Measurements from ENCODE around the gene KIRREL3.

The KIRREL3 gene

GRCh38 chr11:126628450-126628789 is 372.1 kb downstream of the KIRREL3 start:
- Histone ChIP-seq H3K36me3 (replicated peaks; ENCODE audit: low read depth, low read length) (no peaks in the 10 kb centered on the region), H3K4me1 (ENCODE audit: low read length) (no peaks in the 10 kb centered on the region), H3K27ac (ENCODE audit: low read length) (no peak overlapping the region), H3K9ac (ENCODE audit: low read length) (no peak overlapping the region), H3K27me3 (ENCODE audit: low read depth, low read length) (peaks cover 37% of the 10 kb centered on the region), H2AFZ (ENCODE audit: low read depth, low read length) (no peak overlapping the region), H3K4me3 (ENCODE audit: low read length) (no peak overlapping the region), H3K79me2 (ENCODE audit: low read length) (no peaks in the 10 kb centered on the region), H3K9me3 (ENCODE audit: insufficient read depth, low read length) (no peaks in the 10 kb centered on the region), H4K20me1 (ENCODE audit: insufficient read depth, low read length) (no peaks in the 10 kb centered on the region), H3K4me2 (ENCODE audit: low read length) (no peak overlapping the region)
- TF ChIP-seq CTCF (IDR thresholded peaks at IDR 0.05; ENCODE audit: low read depth, low read length) (no peak), EZH2phosphoT487 (IDR thresholded peaks at IDR 0.05; ENCODE audit: low read depth) (no peak)

GRCh38 chr11:126627421-126627820 is 373.1 kb downstream of the KIRREL3 start:
- H3K27ac ChIP-seq (ENCODE audit: low read length): no peak overlapping the region
- H3K4me3 ChIP-seq (ENCODE audit: low read length): no peak overlapping the region
- H3K9me3 ChIP-seq (ENCODE audit: insufficient read depth, low read length): no peaks in the 10 kb centered on the region
- H2AFZ ChIP-seq (ENCODE audit: low read depth, low read length): no peak overlapping the region
- H4K20me1 ChIP-seq (ENCODE audit: insufficient read depth, low read length): no peaks in the 10 kb centered on the region
- no peaks in the 10 kb centered on the region for H3K36me3 ChIP-seq (replicated peaks; ENCODE audit: low read depth, low read length)
- H3K4me2 ChIP-seq (ENCODE audit: low read length): no peak overlapping the region
- no peaks in the 10 kb centered on the region for H3K4me1 ChIP-seq (ENCODE audit: low read length)
- H3K79me2 ChIP-seq (ENCODE audit: low read length): no peaks in the 10 kb centered on the region
- TF ChIP-seq CTCF (IDR thresholded peaks at IDR 0.05; ENCODE audit: low read depth, low read length): no peak
- TF ChIP-seq EZH2phosphoT487 (IDR thresholded peaks at IDR 0.05; ENCODE audit: low read depth): no peak
- no peak overlapping the region for H3K9ac ChIP-seq (ENCODE audit: low read length)
- H3K27me3 ChIP-seq (ENCODE audit: low read depth, low read length): peaks cover 41% of the 10 kb centered on the region

- Histone ChIP-seq H3K36me3 (replicated peaks; ENCODE audit: low read depth, low read length) (no peaks in the 10 kb centered on the region), H4K20me1 (ENCODE audit: insufficient read depth, low read length) (no peaks in the 10 kb centered on the region), H3K4me2 (ENCODE audit: low read length) (no peak overlapping the region), H3K27me3 (ENCODE audit: low read depth, low read length) (peaks cover 35% of the 10 kb centered on the region), H3K4me1 (ENCODE audit: low read length) (no peaks in the 10 kb centered on the region), H3K9ac (ENCODE audit: low read length) (no peak overlapping the region), H2AFZ (ENCODE audit: low read depth, low read length) (no peak overlapping the region), H3K9me3 (ENCODE audit: insufficient read depth, low read length) (no peaks in the 10 kb centered on the region), H3K79me2 (ENCODE audit: low read length) (no peaks in the 10 kb centered on the region), H3K27ac (ENCODE audit: low read length) (no peak overlapping the region), H3K4me3 (ENCODE audit: low read length) (no peak overlapping the region)
- TF ChIP-seq CTCF (IDR thresholded peaks at IDR 0.05; ENCODE audit: low read depth, low read length) (no peak), EZH2phosphoT487 (IDR thresholded peaks at IDR 0.05; ENCODE audit: low read depth) (no peak)
Measured at GRCh38 chr11:126624506-126624905, 376.1 kb downstream of the KIRREL3 start.

- Histone ChIP-seq H3K4me2 (ENCODE audit: low read length) (no peak overlapping the region), H3K27me3 (ENCODE audit: low read depth, low read length) (peaks cover 24% of the 10 kb centered on the region), H3K4me3 (ENCODE audit: low read length) (no peak overlapping the region), H3K36me3 (replicated peaks; ENCODE audit: low read depth, low read length) (no peaks in the 10 kb centered on the region), H3K27ac (ENCODE audit: low read length) (no peak overlapping the region), H2AFZ (ENCODE audit: low read depth, low read length) (no peak overlapping the region), H3K4me1 (ENCODE audit: low read length) (no peaks in the 10 kb centered on the region), H4K20me1 (ENCODE audit: insufficient read depth, low read length) (no peaks in the 10 kb centered on the region), H3K9me3 (ENCODE audit: insufficient read depth, low read length) (no peaks in the 10 kb centered on the region), H3K9ac (ENCODE audit: low read length) (no peak overlapping the region), H3K79me2 (ENCODE audit: low read length) (no peaks in the 10 kb centered on the region)
- TF ChIP-seq EZH2phosphoT487 (IDR thresholded peaks at IDR 0.05; ENCODE audit: low read depth) (no peak), CTCF (IDR thresholded peaks at IDR 0.05; ENCODE audit: low read depth, low read length) (no peak)
Measured at GRCh38 chr11:126619516-126619915, 381.1 kb downstream of the KIRREL3 start.
